ENCODE data around the gene BLOC1S4. TPM values are rescaled to one million over a fixed set of nuclear protein-coding genes. Genes with fewer than 3 reads are reported as not detected.

BLOC1S4 gene
- total RNA-seq, 1 experiment from 2014 or later: 14.9 TPM

GRCh38 chr4:6668391-6668790 lies 47.6 kb upstream of the BLOC1S4 start:
- TF ChIP-seq, protein P1, sequence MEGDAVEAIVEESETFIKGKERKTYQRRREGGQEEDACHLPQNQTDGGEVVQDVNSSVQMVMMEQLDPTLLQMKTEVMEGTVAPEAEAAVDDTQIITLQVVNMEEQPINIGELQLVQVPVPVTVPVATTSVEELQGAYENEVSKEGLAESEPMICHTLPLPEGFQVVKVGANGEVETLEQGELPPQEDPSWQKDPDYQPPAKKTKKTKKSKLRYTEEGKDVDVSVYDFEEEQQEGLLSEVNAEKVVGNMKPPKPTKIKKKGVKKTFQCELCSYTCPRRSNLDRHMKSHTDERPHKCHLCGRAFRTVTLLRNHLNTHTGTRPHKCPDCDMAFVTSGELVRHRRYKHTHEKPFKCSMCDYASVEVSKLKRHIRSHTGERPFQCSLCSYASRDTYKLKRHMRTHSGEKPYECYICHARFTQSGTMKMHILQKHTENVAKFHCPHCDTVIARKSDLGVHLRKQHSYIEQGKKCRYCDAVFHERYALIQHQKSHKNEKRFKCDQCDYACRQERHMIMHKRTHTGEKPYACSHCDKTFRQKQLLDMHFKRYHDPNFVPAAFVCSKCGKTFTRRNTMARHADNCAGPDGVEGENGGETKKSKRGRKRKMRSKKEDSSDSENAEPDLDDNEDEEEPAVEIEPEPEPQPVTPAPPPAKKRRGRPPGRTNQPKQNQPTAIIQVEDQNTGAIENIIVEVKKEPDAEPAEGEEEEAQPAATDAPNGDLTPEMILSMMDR (conservative IDR thresholded peaks at IDR 0.05): no peak
- Histone ChIP-seq H3K4me2 (ENCODE audit: insufficient read depth, insufficient read length, low read length) (no peak overlapping the region), H2AK5ac (ENCODE audit: insufficient read length, low read length) (no peak overlapping the region), H2BK120ac (ENCODE audit: low read depth, low read length, poor library complexity, severe bottlenecking) (no peak overlapping the region), H3K4me1 (ENCODE audit: insufficient read depth, low read length) (no peaks in the 10 kb centered on the region), H3K27me3 (ENCODE audit: insufficient read depth, low read length) (no peaks in the 10 kb centered on the region; the same call in 1 of the 2 replicates), H2BK5ac (ENCODE audit: insufficient read length, low read length) (no peak overlapping the region), H2BK15ac (ENCODE audit: low read depth, low read length) (no peak overlapping the region), H3K79me2 (ENCODE audit: insufficient read depth, low read length) (no peaks in the 10 kb centered on the region), H4K5ac (ENCODE audit: insufficient read length, low read depth, low read length) (no peak overlapping the region), H3K9me3 (ENCODE audit: control insufficient read depth, low read depth, low read length) (no peaks in the 10 kb centered on the region), H4K20me1 (ENCODE audit: control insufficient read depth, insufficient read depth, insufficient read length) (no peaks in the 10 kb centered on the region), H3K9ac (ENCODE audit: extremely low read depth, insufficient read length, low read length) (no peak overlapping the region), H3K4ac (ENCODE audit: low read depth, low read length) (no peak overlapping the region), H2AFZ (ENCODE audit: low read length) (no peak overlapping the region), H3T11ph (ENCODE audit: low read length) (no peak overlapping the region), H3K23me2 (ENCODE audit: insufficient read length, low read depth, low read length, poor library complexity, severe bottlenecking) (no peaks in the 10 kb centered on the region), H4K8ac (replicated peaks; ENCODE audit: insufficient read length, low read depth, low read length) (no peak overlapping the region), H3K18ac (ENCODE audit: insufficient read length, low read depth, low read length) (no peak overlapping the region), H3K14ac (ENCODE audit: insufficient read depth, low read length) (no peak overlapping the region), H2BK20ac (ENCODE audit: low read depth, low read length, poor library complexity, severe bottlenecking) (no peak overlapping the region), H3K79me1 (ENCODE audit: insufficient read depth, low read depth, low read length, poor library complexity, severe bottlenecking) (no peaks in the 10 kb centered on the region), H2BK12ac (ENCODE audit: insufficient read length, low read depth, low read length) (no peak overlapping the region), H4K91ac (ENCODE audit: insufficient read length, low read depth, low read length) (no peak overlapping the region), H3K56ac (ENCODE audit: insufficient read length, low read depth, low read length) (no peak overlapping the region), H3K27ac (ENCODE audit: insufficient read length, low read depth, low read length) (no peak overlapping the region), H3K23ac (ENCODE audit: insufficient read length, low read depth, low read length) (no peak overlapping the region)
- Mint-ChIP-seq H3K27me3 (ENCODE audit: low read depth) (peaks cover 20% of the 10 kb centered on the region), H3K9me3 (peaks cover 4 to 5% of the 10 kb centered on the region in 2 experiments; a peak in 2 of 5 replicates), H3K4me3 (no peak overlapping the region), H3K36me3 (ENCODE audit: insufficient read depth in 1 of 3, low read depth in 3 of 3) (peaks cover 0 to 4% (median 0%) of the 10 kb centered on the region in 3 experiments; a peak in 2 of 7 replicates), H3K4me1 (peaks cover 1 to 3% of the 10 kb centered on the region in 2 experiments; a peak in 3 of 4 replicates), H3K27ac (no peak overlapping the region; a peak in 1 of 7 replicates)
- no peak for DNase-seq
- WGBS (ENCODE audit: extremely low coverage, insufficient read length, low lambda C conversion rate): no CpG with 5 or more reads among the region's 11 CpGs
